GM23338 (cell line): Measurements from ENCODE around the gene MRM2.

Experiments used
- CREB1 ChIP-seq: fragments of 250-450 bp; sonication (Bioruptor Pico); IDR thresholded peaks from 2 replicates; pipeline ENCODE4 v1.5.0; 2020; ENCODE audit warnings: low read depth, mild to moderate bottlenecking, moderate library complexity
- EZH2 ChIP-seq: fragments of 200-600 bp; sonication (generic); IDR thresholded peaks from one replicate; pipeline ENCODE4 v1.8.0; 2017; ENCODE audit warnings: antibody characterized with exemption, mild to moderate bottlenecking, low read depth; ENCODE audit not compliant: unreplicated experiment
- EZH2phosphoT487 ChIP-seq: fragments of 200-600 bp; sonication (generic); IDR thresholded peaks from one replicate; pipeline ENCODE4 v1.8.1; 2018; ENCODE audit warnings: antibody characterized with exemption; ENCODE audit not compliant: unreplicated experiment
- NANOG ChIP-seq: IDR thresholded peaks from 2 replicates; pipeline ENCODE4 v1.6.1; 2016; ENCODE audit warnings: antibody characterized with exemption, borderline replicate concordance
- POLR2AphosphoS5 ChIP-seq: IDR thresholded peaks from 2 replicates; pipeline ENCODE4 v1.6.1; 2016; ENCODE audit warnings: antibody characterized with exemption, low read depth
- REST ChIP-seq: IDR thresholded peaks from one replicate; pipeline ENCODE4 v1.6.1; 2018; ENCODE audit warnings: antibody characterized with exemption; ENCODE audit not compliant: unreplicated experiment
- ZNF114 ChIP-seq: fragments of 250-450 bp; sonication (Bioruptor Pico); IDR thresholded peaks from 2 replicates; pipeline ENCODE4 v1.5.0; 2020; ENCODE audit warnings: mild to moderate bottlenecking, moderate library complexity
- TF ChIP-seq, protein P1 (sequence below), 2 experiments: fragments of 200-600 bp in 1 of 2; sonication (generic) in 1 of 2; conservative IDR thresholded peaks; 2 replicates each; pipeline versions ENCODE4 v1.5.1 to v1.6.1; 2016 to 2017; ENCODE audit warnings: antibody characterized with exemption in 2 of 2, low read depth in 2 of 2, mild to moderate bottlenecking in 2 of 2, moderate library complexity in 1 of 2
- TF ChIP-seq, protein P2 (sequence below): IDR thresholded peaks from 2 replicates; pipeline ENCODE4 v1.6.1; 2016; ENCODE audit warnings: antibody characterized with exemption
- TF ChIP-seq, protein P3 (sequence below): fragments of 250-450 bp; sonication (Bioruptor Pico); IDR thresholded peaks from 2 replicates; pipeline ENCODE4 v1.5.0; 2020; ENCODE audit warnings: mild to moderate bottlenecking, moderate library complexity

- TF ChIP-seq REST (no peak), POLR2AphosphoS5 (no peak), EZH2 (no peak), ZNF114 (CRISPR knock-in tag) (no peak), NANOG (no peak), CREB1 (CRISPR knock-in tag) (no peak), EZH2phosphoT487 (no peak)
- TF ChIP-seq, protein P1, sequence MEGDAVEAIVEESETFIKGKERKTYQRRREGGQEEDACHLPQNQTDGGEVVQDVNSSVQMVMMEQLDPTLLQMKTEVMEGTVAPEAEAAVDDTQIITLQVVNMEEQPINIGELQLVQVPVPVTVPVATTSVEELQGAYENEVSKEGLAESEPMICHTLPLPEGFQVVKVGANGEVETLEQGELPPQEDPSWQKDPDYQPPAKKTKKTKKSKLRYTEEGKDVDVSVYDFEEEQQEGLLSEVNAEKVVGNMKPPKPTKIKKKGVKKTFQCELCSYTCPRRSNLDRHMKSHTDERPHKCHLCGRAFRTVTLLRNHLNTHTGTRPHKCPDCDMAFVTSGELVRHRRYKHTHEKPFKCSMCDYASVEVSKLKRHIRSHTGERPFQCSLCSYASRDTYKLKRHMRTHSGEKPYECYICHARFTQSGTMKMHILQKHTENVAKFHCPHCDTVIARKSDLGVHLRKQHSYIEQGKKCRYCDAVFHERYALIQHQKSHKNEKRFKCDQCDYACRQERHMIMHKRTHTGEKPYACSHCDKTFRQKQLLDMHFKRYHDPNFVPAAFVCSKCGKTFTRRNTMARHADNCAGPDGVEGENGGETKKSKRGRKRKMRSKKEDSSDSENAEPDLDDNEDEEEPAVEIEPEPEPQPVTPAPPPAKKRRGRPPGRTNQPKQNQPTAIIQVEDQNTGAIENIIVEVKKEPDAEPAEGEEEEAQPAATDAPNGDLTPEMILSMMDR (conservative IDR thresholded peaks at IDR 0.05; ENCODE audit: low read depth in 2 of 2) = no peak
- TF ChIP-seq, protein P2, sequence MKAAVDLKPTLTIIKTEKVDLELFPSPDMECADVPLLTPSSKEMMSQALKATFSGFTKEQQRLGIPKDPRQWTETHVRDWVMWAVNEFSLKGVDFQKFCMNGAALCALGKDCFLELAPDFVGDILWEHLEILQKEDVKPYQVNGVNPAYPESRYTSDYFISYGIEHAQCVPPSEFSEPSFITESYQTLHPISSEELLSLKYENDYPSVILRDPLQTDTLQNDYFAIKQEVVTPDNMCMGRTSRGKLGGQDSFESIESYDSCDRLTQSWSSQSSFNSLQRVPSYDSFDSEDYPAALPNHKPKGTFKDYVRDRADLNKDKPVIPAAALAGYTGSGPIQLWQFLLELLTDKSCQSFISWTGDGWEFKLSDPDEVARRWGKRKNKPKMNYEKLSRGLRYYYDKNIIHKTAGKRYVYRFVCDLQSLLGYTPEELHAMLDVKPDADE = no peak
- TF ChIP-seq, protein P3, sequence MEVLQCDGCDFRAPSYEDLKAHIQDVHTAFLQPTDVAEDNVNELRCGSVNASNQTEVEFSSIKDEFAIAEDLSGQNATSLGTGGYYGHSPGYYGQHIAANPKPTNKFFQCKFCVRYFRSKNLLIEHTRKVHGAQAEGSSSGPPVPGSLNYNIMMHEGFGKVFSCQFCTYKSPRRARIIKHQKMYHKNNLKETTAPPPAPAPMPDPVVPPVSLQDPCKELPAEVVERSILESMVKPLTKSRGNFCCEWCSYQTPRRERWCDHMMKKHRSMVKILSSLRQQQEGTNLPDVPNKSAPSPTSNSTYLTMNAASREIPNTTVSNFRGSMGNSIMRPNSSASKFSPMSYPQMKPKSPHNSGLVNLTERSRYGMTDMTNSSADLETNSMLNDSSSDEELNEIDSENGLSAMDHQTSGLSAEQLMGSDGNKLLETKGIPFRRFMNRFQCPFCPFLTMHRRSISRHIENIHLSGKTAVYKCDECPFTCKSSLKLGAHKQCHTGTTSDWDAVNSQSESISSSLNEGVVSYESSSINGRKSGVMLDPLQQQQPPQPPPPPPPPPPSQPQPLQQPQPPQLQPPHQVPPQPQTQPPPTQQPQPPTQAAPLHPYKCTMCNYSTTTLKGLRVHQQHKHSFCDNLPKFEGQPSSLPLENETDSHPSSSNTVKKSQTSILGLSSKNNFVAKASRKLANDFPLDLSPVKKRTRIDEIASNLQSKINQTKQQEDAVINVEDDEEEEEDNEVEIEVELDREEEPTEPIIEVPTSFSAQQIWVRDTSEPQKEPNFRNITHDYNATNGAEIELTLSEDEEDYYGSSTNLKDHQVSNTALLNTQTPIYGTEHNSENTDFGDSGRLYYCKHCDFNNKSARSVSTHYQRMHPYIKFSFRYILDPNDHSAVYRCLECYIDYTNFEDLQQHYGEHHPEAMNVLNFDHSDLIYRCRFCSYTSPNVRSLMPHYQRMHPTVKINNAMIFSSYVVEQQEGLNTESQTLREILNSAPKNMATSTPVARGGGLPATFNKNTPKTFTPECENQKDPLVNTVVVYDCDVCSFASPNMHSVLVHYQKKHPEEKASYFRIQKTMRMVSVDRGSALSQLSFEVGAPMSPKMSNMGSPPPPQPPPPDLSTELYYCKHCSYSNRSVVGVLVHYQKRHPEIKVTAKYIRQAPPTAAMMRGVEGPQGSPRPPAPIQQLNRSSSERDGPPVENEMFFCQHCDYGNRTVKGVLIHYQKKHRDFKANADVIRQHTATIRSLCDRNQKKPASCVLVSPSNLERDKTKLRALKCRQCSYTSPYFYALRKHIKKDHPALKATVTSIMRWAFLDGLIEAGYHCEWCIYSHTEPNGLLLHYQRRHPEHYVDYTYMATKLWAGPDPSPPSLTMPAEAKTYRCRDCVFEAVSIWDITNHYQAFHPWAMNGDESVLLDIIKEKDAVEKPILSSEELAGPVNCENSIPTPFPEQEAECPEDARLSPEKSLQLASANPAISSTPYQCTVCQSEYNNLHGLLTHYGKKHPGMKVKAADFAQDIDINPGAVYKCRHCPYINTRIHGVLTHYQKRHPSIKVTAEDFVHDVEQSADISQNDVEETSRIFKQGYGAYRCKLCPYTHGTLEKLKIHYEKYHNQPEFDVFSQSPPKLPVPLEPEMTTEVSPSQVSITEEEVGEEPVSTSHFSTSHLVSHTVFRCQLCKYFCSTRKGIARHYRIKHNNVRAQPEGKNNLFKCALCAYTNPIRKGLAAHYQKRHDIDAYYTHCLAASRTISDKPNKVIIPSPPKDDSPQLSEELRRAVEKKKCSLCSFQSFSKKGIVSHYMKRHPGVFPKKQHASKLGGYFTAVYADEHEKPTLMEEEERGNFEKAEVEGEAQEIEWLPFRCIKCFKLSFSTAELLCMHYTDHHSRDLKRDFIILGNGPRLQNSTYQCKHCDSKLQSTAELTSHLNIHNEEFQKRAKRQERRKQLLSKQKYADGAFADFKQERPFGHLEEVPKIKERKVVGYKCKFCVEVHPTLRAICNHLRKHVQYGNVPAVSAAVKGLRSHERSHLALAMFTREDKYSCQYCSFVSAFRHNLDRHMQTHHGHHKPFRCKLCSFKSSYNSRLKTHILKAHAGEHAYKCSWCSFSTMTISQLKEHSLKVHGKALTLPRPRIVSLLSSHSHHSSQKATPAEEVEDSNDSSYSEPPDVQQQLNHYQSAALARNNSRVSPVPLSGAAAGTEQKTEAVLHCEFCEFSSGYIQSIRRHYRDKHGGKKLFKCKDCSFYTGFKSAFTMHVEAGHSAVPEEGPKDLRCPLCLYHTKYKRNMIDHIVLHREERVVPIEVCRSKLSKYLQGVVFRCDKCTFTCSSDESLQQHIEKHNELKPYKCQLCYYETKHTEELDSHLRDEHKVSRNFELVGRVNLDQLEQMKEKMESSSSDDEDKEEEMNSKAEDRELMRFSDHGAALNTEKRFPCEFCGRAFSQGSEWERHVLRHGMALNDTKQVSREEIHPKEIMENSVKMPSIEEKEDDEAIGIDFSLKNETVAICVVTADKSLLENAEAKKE = no peak
These were observed 9.8 kb downstream of the MRM2 start for GRCh38 chr7:2231992-2232765.
